ENCODE data around the gene TOPBP1.
"Not testable (repeated sequence)": the region's sequence is repeated elsewhere in the genome, so short reads cannot be mapped to it uniquely, and the experiment has no call there.

Gene TOPBP1

DNA sequence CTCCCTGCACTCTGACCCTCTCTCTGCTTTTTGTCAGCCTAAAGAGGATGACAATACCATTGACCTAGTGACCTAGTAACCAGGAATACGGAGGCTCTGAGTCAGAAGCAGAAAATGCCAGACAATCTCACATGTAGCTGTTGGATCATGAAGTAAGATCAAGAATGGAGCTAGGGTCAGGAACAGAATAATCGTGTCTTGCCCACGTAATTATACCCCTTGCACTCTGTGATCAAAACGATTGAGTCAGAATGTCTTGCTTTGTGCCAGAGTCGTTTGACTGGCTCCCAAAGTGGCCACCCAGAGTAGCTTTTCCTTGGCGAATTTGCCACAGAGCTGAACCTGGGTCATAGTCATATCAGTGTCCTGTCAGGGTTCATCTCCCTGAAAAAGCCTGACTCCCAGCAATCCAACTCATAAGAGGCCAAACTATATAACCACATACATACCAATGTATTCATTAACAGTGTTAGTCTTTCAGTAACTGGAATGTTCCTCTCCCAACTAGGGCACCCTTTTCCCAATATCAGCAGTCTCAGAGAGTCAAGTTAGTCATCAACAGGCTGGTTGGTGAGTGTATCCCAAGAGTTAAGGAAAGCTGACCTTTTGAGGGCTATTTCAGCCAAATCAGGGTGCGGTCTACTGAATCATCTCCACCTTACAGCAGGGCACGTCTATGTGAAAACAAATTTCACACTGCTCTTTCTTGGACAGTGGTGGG lies 93.3 kb downstream of the TOPBP1 start:
- DNase-seq: no peak

DNA sequence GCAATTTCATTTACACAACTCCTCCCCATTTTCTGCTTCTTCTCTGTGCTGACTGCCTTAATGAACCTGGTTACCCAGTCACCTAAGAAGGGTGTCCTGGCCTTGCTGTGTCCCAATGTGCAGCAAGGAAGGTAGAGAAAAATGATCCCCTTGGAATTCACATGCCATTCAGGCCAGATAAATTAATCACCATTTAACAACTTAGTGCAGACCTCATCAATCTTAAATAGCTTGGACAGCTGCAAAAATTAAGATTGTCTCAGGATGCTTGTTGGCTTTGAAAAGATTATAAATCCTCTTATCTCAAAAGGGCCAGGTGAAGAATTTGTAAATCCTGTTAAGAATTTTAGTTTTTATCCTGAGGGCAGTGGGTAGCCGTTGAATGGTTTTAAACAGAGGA lies 97.9 kb downstream of the TOPBP1 start:
- DNase-seq: no peak

DNA sequence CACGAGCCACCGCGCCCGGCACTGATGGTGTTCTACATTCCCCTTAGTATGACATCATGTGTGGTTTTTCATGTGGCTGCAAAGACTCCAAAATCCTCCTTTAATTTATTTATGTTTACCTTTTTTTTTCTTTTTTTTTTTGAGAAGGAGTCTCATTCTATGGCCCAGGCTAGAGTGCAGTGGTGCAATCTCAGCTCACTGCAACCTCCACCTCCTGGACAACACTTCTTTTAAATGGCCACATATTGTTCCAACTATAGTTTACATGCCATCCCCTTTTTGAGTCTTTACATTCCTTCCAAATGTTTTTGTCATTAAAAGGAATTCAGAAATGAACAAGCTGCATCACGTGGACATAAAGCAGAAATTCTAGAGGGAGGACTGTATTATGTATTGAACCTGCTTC lies 98.6 kb downstream of the TOPBP1 start:
- DNase-seq: no peak

DNA sequence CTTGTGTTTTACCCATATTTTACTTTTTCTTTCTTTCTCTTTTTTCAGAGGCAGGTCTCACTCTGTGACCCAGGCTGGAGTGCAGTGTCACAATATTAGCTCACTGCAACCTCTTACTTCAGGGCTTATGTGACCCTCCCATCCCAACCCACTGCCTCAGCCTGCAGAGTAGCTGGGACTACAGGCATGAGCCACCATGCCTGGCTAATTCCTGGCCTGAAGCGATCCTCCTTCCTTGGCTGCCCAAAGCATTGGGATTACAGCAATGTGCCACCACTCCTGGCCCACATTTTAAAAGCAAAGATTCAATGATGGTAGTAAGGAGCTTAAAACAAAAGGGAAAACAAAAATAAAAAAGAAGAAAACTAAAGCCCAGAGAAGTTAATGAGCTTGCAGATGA lies 99.4 kb downstream of the TOPBP1 start:
- DNase-seq: no peak

DNA sequence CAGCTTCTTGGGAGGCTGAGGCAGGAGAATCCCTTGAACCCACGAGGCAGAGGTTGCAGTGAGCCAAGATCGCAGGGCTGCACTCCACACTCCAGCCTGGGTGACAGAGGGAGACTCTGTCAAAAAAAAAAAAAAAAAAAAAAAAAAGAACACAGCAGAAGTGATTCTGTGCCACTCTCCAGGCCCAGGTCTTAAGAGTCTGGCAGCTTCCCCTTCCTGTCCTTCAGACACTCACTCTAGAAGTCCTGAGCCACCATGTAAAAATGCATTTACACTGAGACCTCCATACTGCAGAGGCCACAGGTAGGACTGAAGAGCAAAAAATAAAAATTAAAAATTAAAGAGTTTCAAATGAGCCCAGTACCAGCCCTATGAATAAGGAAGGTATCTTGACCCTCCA lies 100.1 kb downstream of the TOPBP1 start:
- DNase-seq: no peak

DNA sequence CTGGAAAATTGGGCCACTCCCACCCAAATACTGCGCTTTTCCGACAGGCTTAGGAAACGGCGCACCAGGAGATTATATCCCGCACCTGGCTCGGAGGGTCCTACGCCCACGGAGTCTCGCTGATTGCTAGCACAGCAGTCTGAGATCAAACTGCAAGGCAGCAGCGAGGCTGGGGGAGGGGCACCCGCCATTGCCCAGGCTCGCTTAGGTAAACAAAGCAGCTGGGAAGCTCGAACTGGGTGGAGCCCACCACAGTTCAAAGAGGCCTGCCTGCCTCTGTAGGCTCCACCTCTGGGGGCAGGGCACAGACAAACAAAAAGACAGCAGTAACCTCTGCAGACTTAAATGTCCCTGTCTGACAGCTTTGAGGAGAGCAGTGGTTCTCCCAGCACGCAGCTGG lies 110.2 kb downstream of the TOPBP1 start:
- DNase-seq: not testable (repeated sequence)

Data from KG1 (cell line).